Measurements from ENCODE around the gene SFRP5.

The SFRP5 gene, protein sequence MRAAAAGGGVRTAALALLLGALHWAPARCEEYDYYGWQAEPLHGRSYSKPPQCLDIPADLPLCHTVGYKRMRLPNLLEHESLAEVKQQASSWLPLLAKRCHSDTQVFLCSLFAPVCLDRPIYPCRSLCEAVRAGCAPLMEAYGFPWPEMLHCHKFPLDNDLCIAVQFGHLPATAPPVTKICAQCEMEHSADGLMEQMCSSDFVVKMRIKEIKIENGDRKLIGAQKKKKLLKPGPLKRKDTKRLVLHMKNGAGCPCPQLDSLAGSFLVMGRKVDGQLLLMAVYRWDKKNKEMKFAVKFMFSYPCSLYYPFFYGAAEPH

DNA sequence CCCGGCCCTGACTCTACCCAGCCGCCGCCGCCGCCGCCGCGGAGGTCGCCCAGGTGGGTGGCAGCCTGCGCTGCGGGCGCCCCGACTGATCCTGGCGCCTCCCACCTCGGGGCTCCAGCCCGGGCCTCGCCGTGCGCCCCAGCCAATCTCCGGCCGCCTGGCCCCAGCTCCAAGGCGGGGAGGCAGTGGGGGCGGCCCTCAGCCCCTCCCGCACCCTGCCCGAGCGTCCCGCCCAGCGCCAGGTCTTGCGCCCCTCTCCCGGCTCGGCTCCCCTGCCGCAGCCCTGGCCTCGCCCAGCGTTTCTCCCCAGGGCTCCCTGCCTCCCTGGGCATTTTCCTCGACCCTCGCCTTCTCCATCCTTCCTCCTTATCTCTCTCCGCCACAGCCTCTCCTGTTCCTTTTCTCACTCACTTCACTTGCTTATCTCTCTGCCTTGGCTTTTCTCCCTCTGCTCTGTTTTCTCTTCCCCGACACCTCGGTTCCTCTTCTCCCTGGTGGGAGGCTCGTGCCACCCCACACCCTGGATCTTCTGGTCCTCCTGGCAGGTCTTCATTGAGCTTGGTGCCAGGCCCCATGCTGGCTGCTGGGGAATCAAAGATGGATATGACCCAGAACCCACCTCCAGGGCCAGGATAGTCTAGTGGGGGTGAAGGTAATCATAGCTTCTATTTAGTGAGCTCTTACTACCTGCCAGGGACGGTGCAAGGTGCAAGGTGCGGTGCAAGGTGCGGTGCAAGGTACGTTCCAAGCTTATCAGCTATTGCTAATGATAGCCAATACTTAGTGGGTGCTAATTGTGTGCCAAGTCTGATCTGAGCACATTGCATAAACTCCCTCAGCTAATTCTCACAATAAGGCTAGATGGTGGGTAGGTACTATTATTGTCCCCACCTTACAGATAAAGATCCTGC lies at the start of gene SFRP5:
SFRP5 (minus strand) TSS at position 87 of the 911 bp plus-strand sequence. CDS start 166 bp downstream, outside the sequence.
- Histone ChIP-seq H3K4me1 (ENCODE audit: control insufficient read depth, insufficient read depth, low read length) (peaks cover 2% of the 10 kb centered on the region), H3K4me3 (ENCODE audit: low read length) (peak within 1 kb of the TSS; percentile 67), H3K9me3 (ENCODE audit: control insufficient read depth, low read length) (no peaks in the 10 kb centered on the region), H3K9ac (ENCODE audit: low read length) (no peak within 1 kb of the TSS), H3K27me3 (replicated peaks; ENCODE audit: control insufficient read depth, insufficient read depth, low read length) (peaks cover 36% of the 10 kb centered on the region), H3K36me3 (ENCODE audit: control insufficient read depth, insufficient read depth, low read length, severe bottlenecking) (no peaks in the 10 kb centered on the region)
- no peak for DNase-seq (ENCODE audit: low read depth)

DNA sequence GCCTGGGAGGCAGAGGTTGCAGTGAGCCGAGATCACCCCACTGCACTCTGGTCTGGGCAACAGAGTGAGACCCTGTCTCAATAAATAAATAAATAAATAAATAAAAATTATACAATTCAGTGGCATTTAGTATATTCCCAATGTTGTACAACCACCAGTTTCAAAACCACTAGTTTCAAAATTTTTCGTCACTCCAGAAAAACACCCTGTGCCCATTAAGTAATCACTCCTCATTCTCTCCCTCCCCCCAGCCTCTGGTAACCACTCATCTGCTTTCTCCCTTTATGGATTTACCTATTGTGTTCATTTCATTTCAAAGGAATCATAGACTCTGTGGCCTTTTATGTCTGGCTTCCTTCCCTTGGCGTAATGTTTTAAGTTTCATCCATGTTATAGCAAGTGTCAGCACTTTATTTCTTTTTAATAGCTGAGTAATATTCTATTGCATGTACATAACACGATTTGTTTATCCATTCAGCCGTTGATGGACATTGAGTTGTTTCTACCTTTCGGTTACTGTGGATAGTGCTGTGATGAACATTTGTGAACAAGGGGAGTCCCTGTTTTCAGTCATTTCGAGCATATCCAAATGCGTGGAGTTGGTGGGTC lies 48.4 kb upstream of the SFRP5 start:
- Histone ChIP-seq H3K4me3 (ENCODE audit: low read length) (no peak overlapping the region), H3K9ac (ENCODE audit: low read length) (no peak overlapping the region), H3K4me1 (ENCODE audit: control insufficient read depth, insufficient read depth, low read length) (peaks cover 41% of the 10 kb centered on the region), H3K27me3 (replicated peaks; ENCODE audit: control insufficient read depth, insufficient read depth, low read length) (peaks cover 35% of the 10 kb centered on the region), H3K9me3 (ENCODE audit: control insufficient read depth, low read length) (no peaks in the 10 kb centered on the region), H3K36me3 (ENCODE audit: control insufficient read depth, insufficient read depth, low read length, severe bottlenecking) (no peaks in the 10 kb centered on the region)
- no peak for DNase-seq (ENCODE audit: low read depth)

DNA sequence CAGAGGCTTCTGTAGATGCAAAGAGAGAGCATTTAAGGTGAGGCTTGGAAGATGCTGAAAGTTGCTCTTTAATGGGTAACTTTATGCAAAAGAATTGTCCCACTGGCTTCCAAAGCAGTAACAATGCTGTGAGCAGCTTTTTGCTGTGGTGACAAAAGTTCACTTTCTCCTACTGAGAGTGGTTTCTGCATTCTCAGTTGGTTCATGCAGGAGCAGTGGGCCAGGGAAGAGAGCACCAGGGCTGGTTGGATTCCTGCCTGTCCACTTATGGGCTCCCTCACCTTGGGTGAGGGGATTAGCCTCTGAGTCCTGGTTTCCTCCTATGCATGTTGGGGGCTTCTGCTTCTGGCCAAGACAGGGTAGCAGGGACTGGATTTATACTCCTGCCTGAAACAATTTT lies 46.8 kb upstream of the SFRP5 start:
- peaks cover 39% of the 10 kb centered on the region for H3K4me1 ChIP-seq (ENCODE audit: control insufficient read depth, insufficient read depth, low read length)
- peaks cover 35% of the 10 kb centered on the region for H3K27me3 ChIP-seq (replicated peaks; ENCODE audit: control insufficient read depth, insufficient read depth, low read length)
- no peak for DNase-seq (ENCODE audit: low read depth)
- H3K9ac ChIP-seq (ENCODE audit: low read length), result no peak overlapping the region
- H3K4me3 ChIP-seq (ENCODE audit: low read length), result no peak overlapping the region
- no peaks in the 10 kb centered on the region for H3K36me3 ChIP-seq (ENCODE audit: control insufficient read depth, insufficient read depth, low read length, severe bottlenecking)
- no peaks in the 10 kb centered on the region for H3K9me3 ChIP-seq (ENCODE audit: control insufficient read depth, low read length)

DNA sequence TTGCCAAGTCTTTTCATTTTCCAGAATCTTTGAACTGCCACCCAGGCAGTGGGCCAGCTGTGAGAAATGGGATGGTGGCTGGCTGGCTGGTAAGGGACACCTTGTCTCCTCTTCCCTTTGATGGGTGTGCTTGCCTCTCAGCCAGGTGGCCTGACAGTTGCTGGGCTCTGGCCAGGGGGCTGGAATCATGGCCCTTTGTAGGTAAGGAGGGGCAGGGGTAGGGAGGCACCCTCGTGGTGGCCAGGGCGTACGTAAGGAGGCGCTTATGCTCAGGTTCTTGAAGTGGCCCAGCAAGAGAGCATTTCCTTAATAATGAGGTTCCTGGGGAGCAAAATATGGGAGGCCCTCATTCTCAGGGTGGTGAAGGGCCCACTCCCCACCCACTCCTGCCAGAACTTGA lies 44.8 kb upstream of the SFRP5 start:
- H3K9ac ChIP-seq (ENCODE audit: low read length), result no peak overlapping the region
- H3K36me3 ChIP-seq (ENCODE audit: control insufficient read depth, insufficient read depth, low read length, severe bottlenecking), result no peaks in the 10 kb centered on the region
- peaks cover 32% of the 10 kb centered on the region for H3K4me1 ChIP-seq (ENCODE audit: control insufficient read depth, insufficient read depth, low read length)
- DNase-seq (ENCODE audit: low read depth), result no peak
- no peak overlapping the region for H3K4me3 ChIP-seq (ENCODE audit: low read length)
- peaks cover 35% of the 10 kb centered on the region for H3K27me3 ChIP-seq (replicated peaks; ENCODE audit: control insufficient read depth, insufficient read depth, low read length)
- no peaks in the 10 kb centered on the region for H3K9me3 ChIP-seq (ENCODE audit: control insufficient read depth, low read length)

DNA sequence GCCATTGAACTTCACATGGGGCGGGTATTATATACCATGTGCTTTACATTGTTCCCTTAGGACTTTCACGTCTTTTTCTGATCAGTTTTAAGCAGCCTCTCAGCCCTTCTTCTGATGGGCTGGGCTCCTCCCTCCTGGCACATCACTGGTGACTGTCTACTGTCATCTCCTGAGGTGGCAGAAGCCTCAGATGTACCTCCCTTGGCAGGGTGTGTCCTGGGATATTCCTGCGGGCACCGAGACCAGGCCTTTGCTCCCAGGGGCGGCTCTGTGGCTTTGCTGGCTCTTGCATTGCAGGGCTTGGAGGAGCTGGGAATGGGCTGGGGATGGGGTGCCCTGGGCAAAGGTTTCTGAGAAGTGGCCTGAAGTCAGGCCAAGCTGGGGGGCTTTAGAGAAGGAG lies 43.2 kb upstream of the SFRP5 start:
- no peak overlapping the region for H3K4me3 ChIP-seq (ENCODE audit: low read length)
- no peak for DNase-seq (ENCODE audit: low read depth)
- no peak overlapping the region for H3K9ac ChIP-seq (ENCODE audit: low read length)
- peaks cover 40% of the 10 kb centered on the region for H3K27me3 ChIP-seq (replicated peaks; ENCODE audit: control insufficient read depth, insufficient read depth, low read length)
- H3K36me3 ChIP-seq (ENCODE audit: control insufficient read depth, insufficient read depth, low read length, severe bottlenecking), result no peaks in the 10 kb centered on the region
- no peaks in the 10 kb centered on the region for H3K9me3 ChIP-seq (ENCODE audit: control insufficient read depth, low read length)
- peaks cover 17% of the 10 kb centered on the region for H3K4me1 ChIP-seq (ENCODE audit: control insufficient read depth, insufficient read depth, low read length)

DNA sequence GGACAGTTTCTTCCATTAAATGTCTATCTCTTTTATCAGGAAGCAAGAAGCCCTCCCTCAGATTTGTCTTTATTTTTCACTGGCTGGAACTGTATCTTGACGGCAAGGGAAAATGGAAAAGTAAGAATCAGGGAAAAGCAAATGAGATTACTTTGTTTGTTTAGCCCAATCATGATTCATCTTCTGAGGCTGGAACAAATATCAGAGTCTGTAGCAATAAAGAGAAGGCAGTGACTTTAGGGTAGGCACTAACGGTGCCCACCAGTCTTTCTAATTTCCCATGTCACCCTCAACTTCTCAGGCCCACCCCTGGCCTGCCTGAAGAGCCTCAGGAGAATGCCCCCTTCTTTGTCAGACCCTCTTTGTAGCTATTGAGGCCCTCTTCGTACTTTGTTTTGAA lies 41.5 kb upstream of the SFRP5 start:
- Histone ChIP-seq H3K9me3 (ENCODE audit: control insufficient read depth, low read length) (no peaks in the 10 kb centered on the region), H3K27me3 (replicated peaks; ENCODE audit: control insufficient read depth, insufficient read depth, low read length) (peaks cover 27% of the 10 kb centered on the region), H3K4me1 (ENCODE audit: control insufficient read depth, insufficient read depth, low read length) (peaks cover 5% of the 10 kb centered on the region), H3K36me3 (ENCODE audit: control insufficient read depth, insufficient read depth, low read length, severe bottlenecking) (no peaks in the 10 kb centered on the region), H3K4me3 (ENCODE audit: low read length) (no peak overlapping the region), H3K9ac (ENCODE audit: low read length) (no peak overlapping the region)
- peak; percentile 7 for DNase-seq (ENCODE audit: low read depth)

DNA sequence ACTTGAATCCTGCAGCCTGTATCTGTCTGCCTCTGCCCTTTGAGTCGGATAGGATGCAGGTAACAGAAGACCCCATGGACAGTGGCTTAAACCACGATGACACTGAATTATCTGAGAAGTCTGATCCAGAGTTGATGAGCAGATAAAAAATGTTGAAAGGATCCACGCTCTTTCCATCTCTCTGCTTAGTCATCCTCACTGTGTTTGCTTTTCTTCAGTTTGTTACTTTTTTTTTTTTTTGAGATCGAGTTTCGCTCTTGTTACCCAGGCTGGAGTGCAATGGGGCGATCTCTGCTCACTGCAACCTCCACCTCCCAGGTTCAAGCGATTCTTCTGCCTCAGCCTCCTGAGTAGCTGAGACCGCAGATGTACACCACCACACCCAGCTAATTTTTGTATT lies 40.9 kb upstream of the SFRP5 start:
- no peak overlapping the region for H3K9ac ChIP-seq (ENCODE audit: low read length)
- no peaks in the 10 kb centered on the region for H3K36me3 ChIP-seq (ENCODE audit: control insufficient read depth, insufficient read depth, low read length, severe bottlenecking)
- no peaks in the 10 kb centered on the region for H3K9me3 ChIP-seq (ENCODE audit: control insufficient read depth, low read length)
- H3K27me3 ChIP-seq (replicated peaks; ENCODE audit: control insufficient read depth, insufficient read depth, low read length), result peaks cover 26% of the 10 kb centered on the region
- H3K4me1 ChIP-seq (ENCODE audit: control insufficient read depth, insufficient read depth, low read length), result peaks cover 4% of the 10 kb centered on the region
- no peak overlapping the region for H3K4me3 ChIP-seq (ENCODE audit: low read length)
- peak; percentile 10 for DNase-seq (ENCODE audit: low read depth)

DNA sequence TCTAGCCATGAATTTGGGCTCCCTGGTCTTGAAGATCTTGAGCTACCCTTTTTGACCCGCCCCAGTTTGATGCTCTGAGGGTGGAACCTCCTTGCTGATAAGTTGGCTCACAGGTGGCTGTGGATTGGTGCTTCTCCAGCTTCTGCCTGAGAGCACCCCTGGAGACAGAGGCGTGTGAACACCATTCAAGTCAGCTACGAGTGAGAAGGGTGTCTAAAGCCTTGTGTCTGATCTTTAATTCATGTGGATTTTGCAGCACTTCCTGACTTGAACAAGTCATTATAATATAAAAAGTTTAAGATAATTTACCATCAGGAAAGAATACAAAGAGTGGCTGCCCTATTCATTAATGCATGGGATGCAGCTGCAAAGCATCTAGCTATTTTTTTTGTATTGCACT lies 40.2 kb upstream of the SFRP5 start:
- Histone ChIP-seq H3K4me1 (ENCODE audit: control insufficient read depth, insufficient read depth, low read length) (peaks cover 4% of the 10 kb centered on the region), H3K36me3 (ENCODE audit: control insufficient read depth, insufficient read depth, low read length, severe bottlenecking) (no peaks in the 10 kb centered on the region), H3K9me3 (ENCODE audit: control insufficient read depth, low read length) (no peaks in the 10 kb centered on the region), H3K4me3 (ENCODE audit: low read length) (no peak overlapping the region), H3K27me3 (replicated peaks; ENCODE audit: control insufficient read depth, insufficient read depth, low read length) (peaks cover 29% of the 10 kb centered on the region), H3K9ac (ENCODE audit: low read length) (no peak overlapping the region)
- DNase-seq (ENCODE audit: low read depth), result no peak

DNA sequence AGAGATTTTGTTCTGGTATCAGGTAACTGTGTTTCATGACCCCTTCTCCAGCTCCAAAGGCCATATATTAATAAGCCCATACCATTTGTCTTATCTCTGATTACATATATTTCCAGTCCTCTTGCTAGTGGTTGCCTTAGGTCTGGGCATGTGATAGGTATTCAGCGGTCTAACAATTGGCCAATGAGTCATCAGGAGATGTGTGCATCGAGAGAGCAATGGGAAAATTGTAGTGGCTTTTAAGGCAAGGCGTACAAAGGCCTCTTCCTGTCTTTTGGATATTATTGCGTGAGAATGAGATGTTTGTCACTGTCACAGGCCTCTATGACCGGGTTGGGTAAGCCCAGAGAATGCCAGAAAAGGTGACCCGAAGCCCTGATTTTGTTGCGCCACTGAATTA lies 38.6 kb upstream of the SFRP5 start:
- no peaks in the 10 kb centered on the region for H3K9me3 ChIP-seq (ENCODE audit: control insufficient read depth, low read length)
- no peak overlapping the region for H3K9ac ChIP-seq (ENCODE audit: low read length)
- H3K27me3 ChIP-seq (replicated peaks; ENCODE audit: control insufficient read depth, insufficient read depth, low read length), result peaks cover 23% of the 10 kb centered on the region
- DNase-seq (ENCODE audit: low read depth), result no peak
- no peak overlapping the region for H3K4me3 ChIP-seq (ENCODE audit: low read length)
- H3K4me1 ChIP-seq (ENCODE audit: control insufficient read depth, insufficient read depth, low read length), result peaks cover 10% of the 10 kb centered on the region
- H3K36me3 ChIP-seq (ENCODE audit: control insufficient read depth, insufficient read depth, low read length, severe bottlenecking), result no peaks in the 10 kb centered on the region

DNA sequence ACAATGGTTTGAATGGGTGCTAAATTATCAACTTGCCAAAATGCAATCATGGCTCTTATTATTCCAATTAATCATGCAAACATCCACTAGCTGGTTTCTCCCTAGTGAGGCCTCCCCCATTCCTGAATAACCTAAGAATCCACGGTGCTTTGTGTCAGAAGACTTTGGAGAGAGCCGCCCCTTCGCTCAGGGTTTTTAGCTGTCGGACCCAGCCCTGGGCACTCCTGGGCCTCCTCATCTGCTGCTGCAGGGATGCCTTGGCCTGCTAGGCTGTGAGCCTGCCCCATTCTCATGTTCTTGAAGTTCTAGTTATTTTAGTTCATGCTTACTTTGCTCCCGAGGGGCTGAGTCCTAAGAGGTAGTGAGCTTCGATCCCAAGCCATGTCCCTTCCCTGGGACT lies 34.1 kb upstream of the SFRP5 start:
- peaks cover 34% of the 10 kb centered on the region for H3K27me3 ChIP-seq (replicated peaks; ENCODE audit: control insufficient read depth, insufficient read depth, low read length)
- DNase-seq (ENCODE audit: low read depth), result no peak
- H3K9ac ChIP-seq (ENCODE audit: low read length), result no peak overlapping the region
- H3K36me3 ChIP-seq (ENCODE audit: control insufficient read depth, insufficient read depth, low read length, severe bottlenecking), result no peaks in the 10 kb centered on the region
- H3K4me1 ChIP-seq (ENCODE audit: control insufficient read depth, insufficient read depth, low read length), result peaks cover 18% of the 10 kb centered on the region
- H3K4me3 ChIP-seq (ENCODE audit: low read length), result no peak overlapping the region
- no peaks in the 10 kb centered on the region for H3K9me3 ChIP-seq (ENCODE audit: control insufficient read depth, low read length)

Data from adipocyte (in vitro differentiated cells).